HepG2 (cell line): ENCODE data around the gene STX12. TPM values are rescaled to one million over a fixed set of nuclear protein-coding genes. Genes with fewer than 3 reads are reported as not detected.
A peak's percentile ranks its signal among the peaks of the same experiment; 100 is the strongest.

Experiments used
- GATA4 ChIP-seq: sonication (generic); IDR thresholded peaks from 2 replicates; pipeline ENCODE4 v1.6.1; 2016; ENCODE audit warnings: antibody characterized with exemption, low read depth, borderline replicate concordance
- GLI4 ChIP-seq: sonication (generic); formaldehyde crosslinking; IDR thresholded peaks from 2 replicates; pipeline ENCODE4 v1.5.1; 2020; ENCODE audit warnings: missing genetic modification reagents, mild to moderate bottlenecking, moderate library complexity, borderline replicate concordance
- HNF4G ChIP-seq, 2 experiments: sonication (generic) in 1 of 2; formaldehyde crosslinking in 1 of 2; IDR thresholded peaks; 2 replicates each; pipeline versions ENCODE4 v1.4.0 to v1.6.1; 2011 to 2020; ENCODE audit warnings: borderline replicate concordance in 2 of 2, low read depth in 2 of 2, mild to moderate bottlenecking in 2 of 2, low read length in 1 of 2, missing genetic modification reagents in 1 of 2, moderate library complexity in 1 of 2
- HNRNPL ChIP-seq: fragments of 200-400 bp; formaldehyde crosslinking; IDR thresholded peaks from 2 replicates; pipeline ENCODE4 v1.6.1; 2017; ENCODE audit warnings: mild to moderate bottlenecking, low read depth, low read length
- HOXA9 ChIP-seq: sonication (generic); formaldehyde crosslinking; IDR thresholded peaks from 2 replicates; pipeline ENCODE4 v1.8.1; 2022; ENCODE audit warnings: missing genetic modification reagents, mild to moderate bottlenecking, moderate library complexity, borderline replicate concordance
- PHB2 ChIP-seq: fragments of 450-650 bp; IDR thresholded peaks from 2 replicates; pipeline ENCODE4 v1.6.1; 2018; ENCODE audit not compliant: partially characterized antibody
- RCOR2 ChIP-seq: IDR thresholded peaks from 2 replicates; pipeline ENCODE4 v1.6.1; 2016; ENCODE audit warnings: missing biosample characterization, missing genetic modification reagents
- SNRNP70 ChIP-seq: fragments of 200-400 bp; formaldehyde crosslinking; IDR thresholded peaks from 2 replicates; pipeline ENCODE4 v1.6.1; 2017; ENCODE audit warnings: mild to moderate bottlenecking, low read depth, low read length, moderate library complexity
- SSRP1 ChIP-seq: IDR thresholded peaks from 2 replicates; pipeline ENCODE4 v1.6.1; 2016; ENCODE audit warnings: control low read depth
- SYNCRIP ChIP-seq: fragments of 200-400 bp; formaldehyde crosslinking; IDR thresholded peaks from 2 replicates; pipeline ENCODE4 v1.6.1; 2018; ENCODE audit warnings: mild to moderate bottlenecking, low read depth, low read length; ENCODE audit not compliant: insufficient read depth
- ZFX ChIP-seq: sonication (generic); formaldehyde crosslinking; IDR thresholded peaks from 2 replicates; pipeline ENCODE4 v1.4.0; 2020; ENCODE audit warnings: mild to moderate bottlenecking, low read depth, missing genetic modification reagents, moderate library complexity
- ZMYM4 ChIP-seq: sonication (generic); formaldehyde crosslinking; IDR thresholded peaks from 2 replicates; pipeline ENCODE4 v1.8.1; 2023; ENCODE audit warnings: mild to moderate bottlenecking, missing genetic modification reagents
- ZNF101 ChIP-seq: sonication (generic); formaldehyde crosslinking; IDR thresholded peaks from 2 replicates; pipeline ENCODE4 v1.4.0; 2020; ENCODE audit warnings: mild to moderate bottlenecking, low read depth, missing genetic modification reagents, borderline replicate concordance
- ZNF432 ChIP-seq: sonication (generic); formaldehyde crosslinking; IDR thresholded peaks from 2 replicates; pipeline ENCODE4 v1.5.0; 2020; ENCODE audit warnings: missing genetic modification reagents, mild to moderate bottlenecking, borderline replicate concordance
- ZNF619 ChIP-seq: sonication (generic); formaldehyde crosslinking; IDR thresholded peaks from 2 replicates; pipeline ENCODE4 v1.4.0; 2020; ENCODE audit warnings: mild to moderate bottlenecking, missing genetic modification reagents
- ZNF75D ChIP-seq: sonication (generic); formaldehyde crosslinking; IDR thresholded peaks from 2 replicates; pipeline ENCODE4 v1.8.1; 2023; ENCODE audit warnings: missing genetic modification reagents, mild to moderate bottlenecking, borderline replicate concordance
- ZSCAN31 ChIP-seq: sonication (generic); formaldehyde crosslinking; IDR thresholded peaks from 2 replicates; pipeline ENCODE4 v1.5.0; 2020; ENCODE audit warnings: low read depth, mild to moderate bottlenecking, missing genetic modification reagents
- polyA plus RNA-seq, 8 experiments: library from polyadenylated mRNA; depleted of rRNA in 3 of 8; stranded (reverse) in 7 of 8; unstranded in 1 of 8; fragments of >200 nt; fragmentation: Illumina TruSeq in 4 of 8; extraction: Trizol in 4 of 8; gene quantifications; 2 replicates each; pipeline versions ENCODE4 v1.2.1 to v1.2.3, GENCODE V29; 2011 to 2016; ENCODE audit warnings: low read depth in 4 of 8, missing spikeins in 1 of 8, mixed read lengths in 1 of 8; ENCODE audit not compliant: insufficient read depth in 1 of 8
- total RNA-seq, 5 experiments: library from RNA; depleted of rRNA; stranded (reverse); fragments of >200 nt; fragmentation: Illumina TruSeq; extraction: Trizol; gene quantifications; 2 replicates each; pipeline ENCODE4 v1.2.3, GENCODE V29; 2016; ENCODE audit warnings: low read depth in 1 of 5
- TF ChIP-seq, protein P1 (sequence below): sonication (generic); formaldehyde crosslinking; IDR thresholded peaks from 2 replicates; pipeline ENCODE4 v1.5.0; 2020; ENCODE audit warnings: mild to moderate bottlenecking, missing genetic modification reagents
- TF ChIP-seq, protein P2 (sequence below): sonication (generic); formaldehyde crosslinking; IDR thresholded peaks from 2 replicates; pipeline ENCODE4 v1.4.0; 2020; ENCODE audit warnings: mild to moderate bottlenecking, missing genetic modification reagents
- TF ChIP-seq, protein P3 (sequence below): sonication (generic); formaldehyde crosslinking; IDR thresholded peaks from 2 replicates; pipeline ENCODE4 v1.5.1; 2020; ENCODE audit warnings: mild to moderate bottlenecking, missing genetic modification reagents, borderline replicate concordance
- TF ChIP-seq, protein P4 (sequence below): IDR thresholded peaks from 2 replicates; pipeline ENCODE4 v1.6.1; 2016
- TF ChIP-seq, protein P5 (sequence below): fragments of 450-650 bp; IDR thresholded peaks from 2 replicates; pipeline ENCODE4 v1.6.1; 2017

STX12 gene
- total and polyA plus RNA-seq, 2 of the 13 experiments (the other 11 are each of a cell fraction or from before 2014, with no cell fraction given), result 9.0 to 19.7 TPM

DNA sequence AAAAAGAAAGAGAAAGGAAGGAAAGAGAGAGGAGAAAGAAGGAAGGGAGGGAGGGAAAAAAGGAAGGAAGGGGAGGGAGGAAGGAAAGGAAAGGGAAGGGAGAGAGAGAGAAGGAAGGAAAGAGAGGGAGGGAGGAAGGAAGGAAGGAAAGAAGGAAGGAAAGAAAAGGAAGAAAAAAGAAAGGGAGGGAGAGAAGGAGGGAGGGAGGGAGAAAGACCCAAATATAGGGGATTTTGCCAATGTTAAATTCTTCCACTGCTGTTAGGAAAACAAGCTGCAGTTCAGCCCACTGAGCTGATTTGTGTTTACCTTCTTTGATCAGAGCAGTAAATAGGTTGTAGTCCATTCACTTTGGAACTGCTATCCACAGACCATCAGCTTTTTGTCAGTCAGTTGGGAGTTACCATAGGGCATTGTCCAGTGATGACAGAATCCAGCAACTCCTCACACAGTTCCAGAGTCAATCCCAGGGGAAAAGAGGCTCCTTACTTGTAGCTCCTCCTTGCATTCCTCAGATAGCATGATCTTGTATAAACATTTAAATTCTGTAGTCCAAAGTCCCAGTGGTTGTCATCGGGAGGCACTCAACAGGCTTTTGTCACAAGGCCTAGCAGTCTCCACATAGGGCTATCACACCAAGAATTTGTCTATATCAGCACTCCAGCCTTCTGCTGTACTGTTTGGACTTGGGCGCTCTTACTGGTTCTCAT lies 44.1 kb downstream of the STX12 start (continued):
- TF ChIP-seq, protein P1, sequence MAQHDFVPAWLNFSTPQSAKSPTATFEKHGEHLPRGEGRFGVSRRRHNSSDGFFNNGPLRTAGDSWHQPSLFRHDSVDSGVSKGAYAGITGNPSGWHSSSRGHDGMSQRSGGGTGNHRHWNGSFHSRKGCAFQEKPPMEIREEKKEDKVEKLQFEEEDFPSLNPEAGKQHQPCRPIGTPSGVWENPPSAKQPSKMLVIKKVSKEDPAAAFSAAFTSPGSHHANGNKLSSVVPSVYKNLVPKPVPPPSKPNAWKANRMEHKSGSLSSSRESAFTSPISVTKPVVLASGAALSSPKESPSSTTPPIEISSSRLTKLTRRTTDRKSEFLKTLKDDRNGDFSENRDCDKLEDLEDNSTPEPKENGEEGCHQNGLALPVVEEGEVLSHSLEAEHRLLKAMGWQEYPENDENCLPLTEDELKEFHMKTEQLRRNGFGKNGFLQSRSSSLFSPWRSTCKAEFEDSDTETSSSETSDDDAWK (CRISPR knock-in tag), result no peak
- TF ChIP-seq, protein P2, sequence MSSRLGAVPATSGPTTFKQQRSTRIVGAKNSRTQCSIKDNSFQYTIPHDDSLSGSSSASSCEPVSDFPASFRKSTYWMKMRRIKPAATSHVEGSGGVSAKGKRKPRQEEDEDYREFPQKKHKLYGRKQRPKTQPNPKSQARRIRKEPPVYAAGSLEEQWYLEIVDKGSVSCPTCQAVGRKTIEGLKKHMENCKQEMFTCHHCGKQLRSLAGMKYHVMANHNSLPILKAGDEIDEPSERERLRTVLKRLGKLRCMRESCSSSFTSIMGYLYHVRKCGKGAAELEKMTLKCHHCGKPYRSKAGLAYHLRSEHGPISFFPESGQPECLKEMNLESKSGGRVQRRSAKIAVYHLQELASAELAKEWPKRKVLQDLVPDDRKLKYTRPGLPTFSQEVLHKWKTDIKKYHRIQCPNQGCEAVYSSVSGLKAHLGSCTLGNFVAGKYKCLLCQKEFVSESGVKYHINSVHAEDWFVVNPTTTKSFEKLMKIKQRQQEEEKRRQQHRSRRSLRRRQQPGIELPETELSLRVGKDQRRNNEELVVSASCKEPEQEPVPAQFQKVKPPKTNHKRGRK, result peak; percentile 100
- TF ChIP-seq GLI4 (CRISPR knock-in tag), result no peak
- TF ChIP-seq ZMYM4 (CRISPR knock-in tag), result peak; percentile 57
- no peak for TF ChIP-seq HNRNPL
- TF ChIP-seq, protein P3, sequence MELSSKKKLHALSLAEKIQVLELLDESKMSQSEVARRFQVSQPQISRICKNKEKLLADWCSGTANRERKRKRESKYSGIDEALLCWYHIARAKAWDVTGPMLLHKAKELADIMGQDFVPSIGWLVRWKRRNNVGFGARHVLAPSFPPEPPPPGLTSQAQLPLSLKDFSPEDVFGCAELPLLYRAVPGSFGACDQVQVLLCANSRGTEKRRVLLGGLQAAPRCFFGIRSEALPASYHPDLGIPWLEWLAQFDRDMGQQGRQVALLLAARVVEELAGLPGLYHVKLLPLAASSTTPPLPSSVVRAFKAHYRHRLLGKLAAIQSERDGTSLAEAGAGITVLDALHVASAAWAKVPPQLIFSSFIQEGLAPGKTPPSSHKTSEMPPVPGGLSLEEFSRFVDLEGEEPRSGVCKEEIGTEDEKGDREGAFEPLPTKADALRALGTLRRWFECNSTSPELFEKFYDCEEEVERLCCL (CRISPR knock-in tag), result no peak
- TF ChIP-seq ZNF619 (CRISPR knock-in tag), result no peak
- TF ChIP-seq SYNCRIP, result no peak
- TF ChIP-seq PHB2, result no peak
- TF ChIP-seq HNF4G (IDR thresholded peaks at IDR 0.05; ENCODE audit: borderline replicate concordance, low read depth, low read length), result peak; percentile 73
- no peak; the same call in 1 of the 2 replicates for TF ChIP-seq HNF4G (CRISPR knock-in tag; IDR thresholded peaks at IDR 0.05; ENCODE audit: borderline replicate concordance, low read depth)
- no peak for TF ChIP-seq SNRNP70
- TF ChIP-seq, protein P4, sequence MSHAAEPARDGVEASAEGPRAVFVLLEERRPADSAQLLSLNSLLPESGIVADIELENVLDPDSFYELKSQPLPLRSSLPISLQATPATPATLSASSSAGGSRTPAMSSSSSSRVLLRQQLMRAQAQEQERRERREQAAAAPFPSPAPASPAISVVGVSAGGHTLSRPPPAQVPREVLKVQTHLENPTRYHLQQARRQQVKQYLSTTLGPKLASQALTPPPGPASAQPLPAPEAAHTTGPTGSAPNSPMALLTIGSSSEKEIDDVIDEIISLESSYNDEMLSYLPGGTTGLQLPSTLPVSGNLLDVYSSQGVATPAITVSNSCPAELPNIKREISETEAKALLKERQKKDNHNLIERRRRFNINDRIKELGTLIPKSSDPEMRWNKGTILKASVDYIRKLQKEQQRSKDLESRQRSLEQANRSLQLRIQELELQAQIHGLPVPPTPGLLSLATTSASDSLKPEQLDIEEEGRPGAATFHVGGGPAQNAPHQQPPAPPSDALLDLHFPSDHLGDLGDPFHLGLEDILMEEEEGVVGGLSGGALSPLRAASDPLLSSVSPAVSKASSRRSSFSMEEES, result 0 out of 2 replicates have a peak, but pooled peaks have one; percentile 46
- TF ChIP-seq SSRP1, result no peak
- TF ChIP-seq ZFX, result peak; percentile 59
- TF ChIP-seq, protein P5, sequence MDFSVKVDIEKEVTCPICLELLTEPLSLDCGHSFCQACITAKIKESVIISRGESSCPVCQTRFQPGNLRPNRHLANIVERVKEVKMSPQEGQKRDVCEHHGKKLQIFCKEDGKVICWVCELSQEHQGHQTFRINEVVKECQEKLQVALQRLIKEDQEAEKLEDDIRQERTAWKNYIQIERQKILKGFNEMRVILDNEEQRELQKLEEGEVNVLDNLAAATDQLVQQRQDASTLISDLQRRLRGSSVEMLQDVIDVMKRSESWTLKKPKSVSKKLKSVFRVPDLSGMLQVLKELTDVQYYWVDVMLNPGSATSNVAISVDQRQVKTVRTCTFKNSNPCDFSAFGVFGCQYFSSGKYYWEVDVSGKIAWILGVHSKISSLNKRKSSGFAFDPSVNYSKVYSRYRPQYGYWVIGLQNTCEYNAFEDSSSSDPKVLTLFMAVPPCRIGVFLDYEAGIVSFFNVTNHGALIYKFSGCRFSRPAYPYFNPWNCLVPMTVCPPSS, result no peak
- no peak for TF ChIP-seq ZNF75D
- TF ChIP-seq RCOR2 (CRISPR knock-in tag), result no peak
- TF ChIP-seq ZNF101, result no peak
- no peak for TF ChIP-seq GATA4
- TF ChIP-seq HOXA9, result no peak
- no peak for TF ChIP-seq ZSCAN31 (CRISPR knock-in tag)
- no peak for TF ChIP-seq ZNF432 (CRISPR knock-in tag)
